ENCODE measurements around the gene PDGFB.

PDGFB gene

GRCh38 chr22:39253435-39254070 lies 8.8 kb upstream of the PDGFB start:
- peak in 1 of 5 donors; percentile 18 for DNase-seq

- no peak for DNase-seq
Observed at GRCh38 chr22:39252461-39253434, 8.0 kb upstream of the PDGFB start.

DNA sequence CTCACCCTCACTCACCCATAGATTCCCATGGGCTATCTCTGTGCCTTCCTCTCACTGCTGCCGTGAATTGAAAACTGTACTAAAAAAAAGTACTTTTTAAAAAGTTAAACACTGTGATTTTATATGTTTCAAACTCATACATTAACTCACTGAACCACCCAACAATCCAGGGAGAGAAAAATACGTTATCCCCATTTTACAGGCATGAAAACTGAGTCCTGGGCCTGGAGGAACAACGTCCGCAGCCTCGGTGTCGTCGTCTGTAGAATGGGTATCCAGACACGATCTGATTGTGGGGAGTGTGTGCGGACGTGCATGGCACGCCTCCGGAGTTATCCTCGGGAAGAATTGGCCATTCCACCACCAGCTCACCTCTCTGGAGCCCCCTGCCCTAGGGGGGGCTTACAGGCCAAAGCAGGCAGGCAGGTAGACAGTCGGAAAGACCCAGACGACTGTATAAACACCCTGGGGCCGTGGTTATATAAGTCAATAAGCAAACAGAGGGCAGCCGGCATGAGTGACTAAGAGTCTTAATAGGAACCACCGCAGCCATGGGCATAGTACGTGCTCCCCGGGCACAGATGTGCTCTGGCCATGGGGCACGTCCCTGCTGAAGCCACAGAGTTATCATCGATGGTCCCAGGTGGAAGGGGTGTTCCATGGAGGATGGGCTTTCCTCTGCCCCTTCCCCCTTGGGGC lies 7.1 kb upstream of the PDGFB start:
- DNase-seq, result no peak

DNA sequence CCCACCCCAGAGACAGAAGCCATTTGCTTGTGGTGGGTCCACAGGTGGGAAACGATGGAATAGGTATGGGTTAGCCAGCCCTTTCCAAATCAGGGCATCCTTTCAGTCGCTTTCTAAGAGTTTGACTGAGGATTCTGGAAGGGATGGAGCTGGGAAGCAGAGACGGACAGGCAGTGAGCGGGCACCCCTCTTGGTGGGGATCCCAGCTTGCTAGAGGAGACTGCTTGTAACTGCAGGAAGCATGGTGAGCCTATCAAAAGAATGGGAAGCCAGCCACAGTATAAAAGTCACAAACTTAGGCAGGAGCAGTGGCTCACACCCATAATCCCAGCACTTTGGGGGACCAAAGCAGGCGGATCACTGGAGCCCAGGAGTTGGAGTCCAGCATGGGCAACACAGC lies 6.1 kb upstream of the PDGFB start:
- no peak for DNase-seq

DNA sequence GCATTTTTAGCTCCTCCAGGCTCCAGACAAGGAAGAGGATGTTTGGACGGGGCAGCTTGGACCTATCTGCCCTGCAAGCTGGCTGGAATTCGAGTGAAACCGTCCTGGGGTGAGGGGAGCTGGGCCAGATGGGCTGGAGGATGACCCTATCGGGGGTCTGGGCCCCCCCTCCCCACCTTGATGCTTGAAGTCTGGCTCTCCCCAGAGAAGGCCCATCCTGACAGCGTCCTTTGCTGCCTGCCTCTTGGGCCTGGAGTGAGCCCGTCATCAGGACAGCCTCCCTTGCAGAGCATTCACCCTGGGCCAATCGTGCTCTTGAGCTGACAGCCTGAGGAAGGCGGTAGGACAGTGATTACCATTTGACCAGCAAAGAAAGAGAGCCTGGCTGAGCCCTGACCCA lies 5.3 kb upstream of the PDGFB start:
- no peak for DNase-seq

- DNase-seq, result no peak
Observed at GRCh38 chr22:39249086-39249704, 4.4 kb upstream of the PDGFB start.

GRCh38 chr22:39248254-39248653 lies 3.5 kb upstream of the PDGFB start:
- DNase-seq, result no peak

DNA sequence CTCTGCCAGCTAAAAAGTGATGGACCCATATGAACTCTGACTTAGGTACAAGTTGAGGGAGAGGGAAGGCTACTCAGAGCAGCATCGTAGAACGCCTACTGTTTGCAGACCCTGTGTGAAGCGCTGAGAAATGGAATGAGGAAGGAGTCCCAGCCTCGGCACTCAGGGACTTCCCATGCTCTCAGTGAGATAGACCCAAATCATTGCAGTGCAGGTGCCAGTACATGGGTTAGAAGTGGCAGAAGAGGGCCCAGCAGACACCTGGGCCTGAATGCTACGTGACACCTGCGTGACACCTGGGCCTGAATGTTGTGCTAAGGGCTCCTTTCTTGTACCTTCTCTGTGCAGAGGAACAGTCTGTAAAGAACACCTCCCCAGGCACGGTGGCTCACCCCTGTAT lies 2.6 kb upstream of the PDGFB start:
- DNase-seq, result no peak

GRCh38 chr22:39246690-39247332 lies 2.0 kb upstream of the PDGFB start:
- no peak for DNase-seq

DNA sequence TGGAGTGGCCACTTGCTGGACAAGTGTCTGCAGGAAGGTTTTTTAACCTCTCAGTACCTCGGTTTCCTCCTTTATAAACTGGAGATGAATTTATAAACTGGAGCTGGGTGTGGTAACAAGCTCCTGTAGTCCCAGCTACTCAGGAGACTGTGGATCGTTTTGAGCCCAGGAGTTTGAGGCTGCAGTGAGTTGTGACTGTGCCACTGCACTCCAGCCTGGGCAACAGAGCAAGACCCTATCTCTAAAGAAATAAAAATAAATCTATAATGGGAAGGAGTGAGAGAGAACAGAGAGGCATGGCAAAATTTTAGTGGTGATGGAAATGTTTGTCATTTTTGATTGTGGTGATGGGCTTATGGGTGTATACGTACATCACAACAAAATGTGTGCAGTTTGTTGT lies 1.4 kb upstream of the PDGFB start:
- no peak for DNase-seq

GRCh38 chr22:39245130-39246039 lies 603 bp upstream of the PDGFB start:
- no peak for DNase-seq

DNA sequence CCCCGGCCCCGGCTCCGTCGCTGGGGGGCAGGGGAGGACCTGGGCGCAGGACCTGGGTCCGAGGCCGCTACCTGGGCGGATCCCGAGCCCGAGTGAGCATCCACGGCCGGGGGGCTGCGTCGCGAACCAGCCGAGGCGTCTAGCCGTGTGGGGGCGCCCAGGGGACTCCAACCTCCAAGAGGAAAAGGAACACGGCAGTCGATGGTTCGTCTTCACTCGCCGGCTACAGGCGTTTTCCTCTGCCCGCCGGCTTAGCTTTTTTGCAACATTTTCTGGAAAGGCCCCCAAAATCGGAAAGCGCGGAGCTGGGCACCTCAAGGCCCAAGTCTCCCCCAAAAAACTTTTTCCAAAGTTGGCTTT lies 666 bp downstream of the PDGFB start:
- no peak for DNase-seq

GRCh38 chr22:39243439-39244135 lies 1.2 kb downstream of the PDGFB start:
- no peak for DNase-seq

GRCh38 chr22:39242595-39243438 lies 2.0 kb downstream of the PDGFB start:
- peak in 3 of 5 donors; percentile 13 to 40 (median 21) for DNase-seq

DNA sequence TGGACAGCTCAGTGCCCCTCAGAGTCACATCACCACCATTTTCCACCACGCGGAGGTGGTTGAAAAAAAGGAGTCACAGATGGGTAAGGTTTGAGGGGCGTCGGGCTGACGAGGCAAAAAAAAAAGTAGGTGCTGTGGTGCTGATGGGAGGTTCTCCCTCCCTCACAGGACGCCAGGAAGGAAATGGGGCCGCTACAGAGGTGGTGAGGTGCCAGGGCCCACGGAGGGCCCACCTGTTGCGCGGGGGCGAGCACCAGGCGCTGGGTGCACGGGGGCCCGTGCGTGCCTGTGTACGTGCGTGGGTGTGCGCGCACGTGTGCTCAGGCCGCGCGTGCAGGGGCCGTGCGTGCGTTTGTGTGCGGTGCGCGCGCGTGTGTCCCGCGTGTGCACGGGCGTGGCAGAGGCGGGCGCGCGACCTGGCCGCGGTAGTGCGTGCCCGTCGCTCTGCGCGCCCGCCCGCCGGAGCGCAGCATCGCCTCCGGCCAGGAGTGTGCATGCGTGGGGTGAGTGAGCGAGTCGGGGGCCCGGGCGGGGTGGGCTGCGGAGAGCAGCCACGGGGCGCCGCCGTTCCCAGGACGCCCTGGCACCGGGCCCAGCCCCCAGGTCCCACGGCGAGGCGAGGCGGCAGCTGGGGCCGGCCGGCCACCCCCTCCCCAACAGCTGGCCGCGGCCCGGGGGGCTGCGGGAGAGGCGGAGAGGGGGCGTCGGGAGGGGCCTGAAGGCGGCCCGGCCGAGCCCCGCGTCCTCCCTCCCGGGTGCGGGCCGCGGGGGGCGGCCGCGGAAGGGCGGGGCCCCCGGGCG lies 2.8 kb downstream of the PDGFB start:
- peak; percentile 24 to 56 (median 39) for DNase-seq

- peak in 3 of 5 donors; percentile 18 to 73 (median 44) for DNase-seq
Observed at GRCh38 chr22:39240831-39241793, 3.7 kb downstream of the PDGFB start.

- peak in 1 of 5 donors; percentile 14 for DNase-seq
Observed at GRCh38 chr22:39239561-39240423, 5.0 kb downstream of the PDGFB start.
